Fibroblast of skin of scalp (primary cell): ENCODE results near the gene NRM.
A peak's percentile ranks its signal among the peaks of the same experiment; 100 is the strongest.
"Not testable (repeated sequence)": the region's sequence is repeated elsewhere in the genome, so short reads cannot be mapped to it uniquely, and the experiment has no call there.

Experiments
- DNase-seq: peaks from one replicate; pipeline ENCODE4 v3.0.0-alpha.2; 2013

The NRM gene

GRCh38 chr6:30687659-30688431 is 2.9 kb downstream of the NRM start:
- peak; percentile 60 for DNase-seq

- DNase-seq: peak; percentile 98
Measured at GRCh38 chr6:30686908-30687658, 3.7 kb downstream of the NRM start.

GRCh38 chr6:30686009-30686907 is 4.5 kb downstream of the NRM start, which contains the start of gene PPP1R18:
Gene PPP1R18 (minus strand): TSS chr6:30686645. CDS start chr6:30686018, 627 bp downstream.
- peak; percentile 81 for DNase-seq

- peak; percentile 35 for DNase-seq
Measured at GRCh38 chr6:30685157-30686008, 5.4 kb downstream of the NRM start.

- peak; percentile 67 for DNase-seq
Measured at GRCh38 chr6:30684386-30685156, 6.2 kb downstream of the NRM start.

GRCh38 chr6:30683980-30684338 is 6.8 kb downstream of the NRM start:
- DNase-seq: no peak

- no peak for DNase-seq
Measured at GRCh38 chr6:30683183-30683979, 7.4 kb downstream of the NRM start.

- DNase-seq: peak; percentile 97
Measured at GRCh38 chr6:30682143-30683117, 8.4 kb downstream of the NRM start.

GRCh38 chr6:30681766-30682142 is 9.0 kb downstream of the NRM start:
- no peak for DNase-seq

- DNase-seq: no peak
Measured at GRCh38 chr6:30679765-30680535, 10.8 kb downstream of the NRM start.

GRCh38 chr6:30678964-30679726 is 11.6 kb downstream of the NRM start:
- DNase-seq: peak; percentile 78

- no peak for DNase-seq
Measured at GRCh38 chr6:30676660-30677285, 14.0 kb downstream of the NRM start.

GRCh38 chr6:30672445-30673253 is 18.1 kb downstream of the NRM start, which contains the start of gene DHX16:
Gene DHX16 (minus strand): TSS chr6:30673006. CDS start chr6:30672841, 165 bp downstream.
- peak; percentile 99 for DNase-seq

- no peak for DNase-seq
Measured at GRCh38 chr6:30670760-30671527, 19.8 kb downstream of the NRM start.

- DNase-seq: not testable (repeated sequence)
Measured at GRCh38 chr6:30666300-30666699, 24.5 kb downstream of the NRM start.
